PFSK-1 (cell line): ENCODE data around the gene HIGD2A.

Source experiments
- POLR2AphosphoS5 ChIP-seq: IDR thresholded peaks from 2 replicates; pipeline ENCODE4 v1.6.1; 2012; ENCODE audit warnings: low read depth, mild to moderate bottlenecking, control low read depth, low read length, moderate library complexity
- SIN3A ChIP-seq: IDR thresholded peaks from 2 replicates; pipeline ENCODE4 v1.6.1; 2012; ENCODE audit warnings: mild to moderate bottlenecking, low read length, moderate library complexity, borderline replicate concordance; ENCODE audit not compliant: insufficient read depth
- TAF1 ChIP-seq: IDR thresholded peaks from 2 replicates; pipeline ENCODE4 v1.6.1; 2012; ENCODE audit warnings: low read length, control low read depth, borderline replicate concordance; ENCODE audit not compliant: insufficient read depth
- TF ChIP-seq, protein P1 (sequence below), 2 experiments: IDR thresholded peaks; 2 replicates each; pipeline versions ENCODE4 v1.6.1 to v1.8.0; 2011 to 2012; ENCODE audit warnings: low read depth in 2 of 2, low read length in 2 of 2, control low read depth in 1 of 2, inconsistent platforms in 1 of 2, mild to moderate bottlenecking in 1 of 2, moderate library complexity in 1 of 2; ENCODE audit not compliant: insufficient read depth in 1 of 2

- TF ChIP-seq TAF1 (no peak), POLR2AphosphoS5 (no peak), SIN3A (no peak)
- TF ChIP-seq, protein P1, sequence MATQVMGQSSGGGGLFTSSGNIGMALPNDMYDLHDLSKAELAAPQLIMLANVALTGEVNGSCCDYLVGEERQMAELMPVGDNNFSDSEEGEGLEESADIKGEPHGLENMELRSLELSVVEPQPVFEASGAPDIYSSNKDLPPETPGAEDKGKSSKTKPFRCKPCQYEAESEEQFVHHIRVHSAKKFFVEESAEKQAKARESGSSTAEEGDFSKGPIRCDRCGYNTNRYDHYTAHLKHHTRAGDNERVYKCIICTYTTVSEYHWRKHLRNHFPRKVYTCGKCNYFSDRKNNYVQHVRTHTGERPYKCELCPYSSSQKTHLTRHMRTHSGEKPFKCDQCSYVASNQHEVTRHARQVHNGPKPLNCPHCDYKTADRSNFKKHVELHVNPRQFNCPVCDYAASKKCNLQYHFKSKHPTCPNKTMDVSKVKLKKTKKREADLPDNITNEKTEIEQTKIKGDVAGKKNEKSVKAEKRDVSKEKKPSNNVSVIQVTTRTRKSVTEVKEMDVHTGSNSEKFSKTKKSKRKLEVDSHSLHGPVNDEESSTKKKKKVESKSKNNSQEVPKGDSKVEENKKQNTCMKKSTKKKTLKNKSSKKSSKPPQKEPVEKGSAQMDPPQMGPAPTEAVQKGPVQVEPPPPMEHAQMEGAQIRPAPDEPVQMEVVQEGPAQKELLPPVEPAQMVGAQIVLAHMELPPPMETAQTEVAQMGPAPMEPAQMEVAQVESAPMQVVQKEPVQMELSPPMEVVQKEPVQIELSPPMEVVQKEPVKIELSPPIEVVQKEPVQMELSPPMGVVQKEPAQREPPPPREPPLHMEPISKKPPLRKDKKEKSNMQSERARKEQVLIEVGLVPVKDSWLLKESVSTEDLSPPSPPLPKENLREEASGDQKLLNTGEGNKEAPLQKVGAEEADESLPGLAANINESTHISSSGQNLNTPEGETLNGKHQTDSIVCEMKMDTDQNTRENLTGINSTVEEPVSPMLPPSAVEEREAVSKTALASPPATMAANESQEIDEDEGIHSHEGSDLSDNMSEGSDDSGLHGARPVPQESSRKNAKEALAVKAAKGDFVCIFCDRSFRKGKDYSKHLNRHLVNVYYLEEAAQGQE (IDR thresholded peaks at IDR 0.05; ENCODE audit: insufficient read depth in 1 of 2, low read depth in 2 of 2, low read length in 2 of 2), result no peak
Measured at GRCh38 chr5:176383961-176384360, 4.6 kb upstream of the HIGD2A start.
